GM21367 (cell line): Measurements from ENCODE around the gene UGT1A6.

Experiments used
- ATAC-seq: cut with Tn5 transposase; IDR thresholded peaks from one replicate; pipeline ENCODE4 v1.9.1; 2021; ENCODE audit not compliant: unreplicated experiment

Gene UGT1A6

GRCh38 chr2:233799087-233799665 is 106.5 kb downstream of the UGT1A6 start:
- ATAC-seq = no peak

GRCh38 chr2:233799716-233800115 is 107.0 kb downstream of the UGT1A6 start:
- no peak for ATAC-seq

DNA sequence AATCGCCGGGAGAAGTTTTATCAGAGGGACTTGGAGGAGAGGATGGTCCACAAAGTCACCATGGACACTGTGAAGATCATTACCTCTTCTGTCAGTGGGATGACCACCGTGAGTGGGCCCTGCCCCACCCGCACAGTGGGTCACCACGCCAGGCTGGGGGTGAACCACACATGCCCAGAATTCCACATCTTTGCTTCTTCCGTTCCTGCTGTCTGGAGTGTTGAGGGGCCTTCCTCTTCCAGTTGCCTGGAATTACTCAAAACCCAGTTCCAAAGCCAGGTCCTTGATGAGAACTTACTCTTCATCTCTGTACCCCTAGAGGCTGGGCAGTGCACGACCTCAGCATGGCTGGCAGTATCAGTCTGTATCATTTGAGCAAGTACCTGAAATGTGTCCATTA is 107.5 kb downstream of the UGT1A6 start:
- no peak for ATAC-seq

DNA sequence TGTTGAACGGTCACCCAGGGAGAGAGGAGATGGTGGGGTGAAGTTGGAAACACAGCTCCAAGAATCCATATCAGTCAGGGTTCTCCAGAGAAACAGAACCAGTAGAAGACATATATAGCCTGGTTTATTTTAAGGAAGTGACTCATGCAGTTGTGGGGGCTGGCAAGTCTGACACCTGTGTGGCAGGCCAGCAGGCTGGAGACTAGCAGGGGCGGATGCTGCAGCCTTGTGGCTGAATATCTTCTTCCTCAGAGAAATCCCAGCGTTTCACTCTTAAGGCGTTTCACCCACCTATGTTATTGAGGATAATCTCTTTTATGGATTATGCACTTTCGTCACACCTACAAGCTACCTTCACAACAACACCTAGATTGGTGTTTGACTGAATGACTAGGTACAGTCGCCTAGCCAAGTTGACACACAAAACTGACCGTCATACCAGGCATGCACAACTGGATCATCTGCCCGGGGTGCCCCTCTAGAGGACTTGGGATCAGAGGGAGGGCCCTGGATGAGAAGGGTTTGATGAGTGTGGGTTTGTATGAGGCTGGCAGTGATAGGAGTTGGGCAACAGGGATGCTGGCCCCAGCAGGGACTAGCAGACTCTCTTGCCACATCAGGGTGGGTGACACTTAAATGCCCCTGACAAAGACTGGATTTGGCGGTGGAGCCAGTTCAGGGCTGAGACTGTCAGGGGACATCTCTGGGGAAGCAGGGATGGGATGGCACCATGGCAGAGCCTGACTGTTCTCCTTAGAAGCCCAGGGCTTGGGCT is 108.9 kb downstream of the UGT1A6 start:
- ATAC-seq = no peak

- ATAC-seq = no peak
These were observed 109.6 kb downstream of the UGT1A6 start for GRCh38 chr2:233802132-233802815.

- no peak for ATAC-seq
These were observed 110.7 kb downstream of the UGT1A6 start for GRCh38 chr2:233803292-233803911.

DNA sequence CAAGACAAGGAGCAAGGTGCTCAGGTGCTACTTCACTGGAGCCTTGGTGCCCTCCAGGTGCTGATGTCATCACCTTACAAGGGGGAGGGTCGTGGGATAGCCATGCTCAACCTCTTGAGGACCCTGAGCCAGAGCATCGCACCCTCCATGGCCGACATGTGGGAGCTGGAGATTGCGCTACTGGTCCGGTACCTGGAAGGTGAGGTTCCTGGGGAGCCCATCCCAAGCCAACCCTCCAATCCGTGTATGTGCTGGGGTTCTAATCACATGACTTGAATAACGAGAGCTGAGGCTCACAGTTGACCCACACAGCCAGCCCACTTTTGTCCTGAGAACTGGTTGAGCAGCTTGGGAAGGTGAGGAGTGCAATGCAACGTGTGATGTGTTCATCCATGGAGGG is 111.3 kb downstream of the UGT1A6 start:
- no peak for ATAC-seq

DNA sequence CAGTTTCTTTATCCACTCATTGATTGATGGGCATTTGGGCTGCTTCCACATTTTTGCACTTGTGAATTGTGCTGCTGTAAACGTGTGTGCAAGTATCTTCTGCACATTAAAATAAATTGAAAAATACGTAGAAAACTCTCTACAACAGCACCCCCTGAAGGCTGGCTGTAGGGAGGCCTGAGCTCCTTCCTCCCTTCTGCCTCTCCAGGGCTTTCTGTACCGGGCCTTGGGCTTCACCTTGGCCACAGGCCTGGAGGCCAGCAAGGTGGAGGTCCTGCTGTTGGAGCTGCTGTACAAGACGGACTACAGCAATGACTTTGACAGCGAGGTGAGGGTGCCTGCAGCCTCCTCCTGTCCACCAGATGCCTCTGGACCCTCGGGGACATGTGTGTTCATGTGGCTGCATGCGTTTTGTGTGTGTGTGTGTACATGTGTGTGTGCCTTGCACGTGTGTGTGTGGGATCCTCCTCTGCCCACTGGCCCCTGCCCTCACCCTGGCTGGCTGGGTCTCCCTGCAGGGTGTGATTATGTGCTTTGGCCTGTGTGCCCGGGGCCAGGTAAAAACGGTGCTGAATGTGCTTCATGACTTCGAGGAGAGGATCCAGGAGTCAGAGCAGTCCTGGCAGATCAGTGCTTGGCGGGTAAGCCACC is 114.7 kb downstream of the UGT1A6 start:
- ATAC-seq = no peak

GRCh38 chr2:233807966-233808935 is 115.6 kb downstream of the UGT1A6 start:
- no peak for ATAC-seq

DNA sequence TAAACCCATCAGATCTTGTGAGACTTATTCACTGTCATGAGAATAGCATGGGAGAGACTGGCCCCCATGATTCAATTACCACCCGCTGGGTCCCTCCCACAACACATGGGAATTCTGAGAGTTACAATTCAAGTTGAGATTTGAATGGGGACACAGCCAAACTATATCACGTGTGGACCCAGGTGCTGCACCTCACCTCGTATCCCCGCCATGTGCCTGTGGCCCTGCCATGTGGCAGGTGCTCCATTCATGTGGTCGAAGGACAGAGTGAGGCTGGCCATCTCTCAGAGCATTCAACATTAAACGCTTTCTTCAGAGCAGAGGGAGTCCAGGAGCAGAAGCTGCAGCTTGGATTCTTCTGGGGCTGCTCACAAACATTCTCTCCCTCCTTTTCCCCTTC is 117.7 kb downstream of the UGT1A6 start:
- no peak for ATAC-seq

DNA sequence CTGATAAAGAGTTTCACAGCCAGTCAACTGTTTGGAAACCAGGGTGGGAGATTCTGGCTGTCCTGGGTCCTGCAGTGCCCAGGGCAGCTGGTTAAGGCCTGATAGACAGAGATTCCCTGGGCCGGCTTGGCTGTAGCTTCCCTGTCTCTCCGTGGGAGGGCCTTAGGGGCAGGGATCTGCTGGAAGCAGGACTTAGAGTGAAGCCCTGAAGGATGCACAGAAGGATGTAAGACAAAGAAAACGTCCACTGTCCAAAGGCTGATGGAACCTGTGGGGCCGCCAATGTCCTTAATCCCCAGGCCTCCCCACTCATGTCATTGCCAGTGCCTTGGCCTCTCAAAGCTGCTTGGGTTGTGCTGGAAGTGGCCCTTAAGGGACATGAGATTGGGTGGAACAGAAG is 118.4 kb downstream of the UGT1A6 start:
- ATAC-seq = no peak

DNA sequence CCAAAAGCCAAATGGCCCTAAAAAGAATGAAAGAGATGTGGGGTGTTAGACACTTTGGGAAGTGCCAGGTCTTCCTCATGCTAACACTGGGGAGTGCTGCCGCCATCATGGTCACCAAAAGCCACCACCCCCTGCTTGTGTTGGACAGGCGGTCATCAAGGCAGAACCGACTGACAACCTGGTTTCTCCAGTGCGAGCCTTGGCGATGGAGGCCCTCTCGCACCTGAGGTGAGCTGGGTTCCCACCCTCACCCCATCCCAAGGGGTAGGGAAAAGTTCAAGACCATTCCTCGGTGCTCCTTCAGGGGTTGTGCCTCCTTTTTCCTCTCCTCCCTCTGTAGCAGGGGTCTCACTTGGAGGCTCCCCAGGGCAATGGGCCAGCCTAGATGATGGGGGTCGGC is 119.0 kb downstream of the UGT1A6 start:
- no peak for ATAC-seq

DNA sequence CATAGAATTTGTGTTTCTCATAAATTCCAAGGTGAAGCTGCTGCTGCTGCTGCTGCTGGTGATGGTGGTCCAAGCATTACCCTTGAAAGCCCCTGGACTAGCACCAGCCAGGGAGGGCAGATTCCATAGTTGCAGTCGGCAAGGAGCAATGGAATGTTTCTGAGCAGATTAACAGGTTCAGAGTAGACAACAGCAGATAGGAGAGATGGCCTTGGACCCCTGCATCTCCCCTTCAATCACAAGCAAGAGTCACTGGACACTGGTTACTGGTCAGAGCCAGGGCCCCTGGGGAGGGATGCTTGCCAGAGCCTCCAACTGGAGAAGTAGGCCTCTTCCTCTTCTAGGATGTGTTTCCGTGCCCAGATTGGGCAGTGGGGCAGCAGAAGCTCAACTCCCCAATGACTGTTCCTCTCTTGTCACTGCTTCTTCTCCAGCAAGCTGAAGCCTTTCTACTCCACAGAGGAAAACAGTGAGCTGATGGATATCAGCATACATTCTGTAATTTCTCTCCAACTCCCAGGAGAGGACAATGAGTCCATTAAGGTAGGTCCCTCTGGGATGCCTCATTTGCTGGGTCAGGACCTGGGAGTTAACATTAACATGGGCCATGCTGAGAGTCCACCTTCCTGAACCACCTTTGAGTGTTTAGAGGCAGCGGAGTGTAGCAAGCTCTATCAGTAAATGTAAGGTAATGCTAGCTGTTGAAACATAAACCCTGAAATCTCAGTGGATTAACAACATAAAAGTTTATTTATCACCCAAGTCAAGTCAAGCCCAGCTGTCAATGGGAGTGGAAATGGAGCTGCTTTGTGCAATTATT is 120.8 kb downstream of the UGT1A6 start:
- no peak for ATAC-seq

DNA sequence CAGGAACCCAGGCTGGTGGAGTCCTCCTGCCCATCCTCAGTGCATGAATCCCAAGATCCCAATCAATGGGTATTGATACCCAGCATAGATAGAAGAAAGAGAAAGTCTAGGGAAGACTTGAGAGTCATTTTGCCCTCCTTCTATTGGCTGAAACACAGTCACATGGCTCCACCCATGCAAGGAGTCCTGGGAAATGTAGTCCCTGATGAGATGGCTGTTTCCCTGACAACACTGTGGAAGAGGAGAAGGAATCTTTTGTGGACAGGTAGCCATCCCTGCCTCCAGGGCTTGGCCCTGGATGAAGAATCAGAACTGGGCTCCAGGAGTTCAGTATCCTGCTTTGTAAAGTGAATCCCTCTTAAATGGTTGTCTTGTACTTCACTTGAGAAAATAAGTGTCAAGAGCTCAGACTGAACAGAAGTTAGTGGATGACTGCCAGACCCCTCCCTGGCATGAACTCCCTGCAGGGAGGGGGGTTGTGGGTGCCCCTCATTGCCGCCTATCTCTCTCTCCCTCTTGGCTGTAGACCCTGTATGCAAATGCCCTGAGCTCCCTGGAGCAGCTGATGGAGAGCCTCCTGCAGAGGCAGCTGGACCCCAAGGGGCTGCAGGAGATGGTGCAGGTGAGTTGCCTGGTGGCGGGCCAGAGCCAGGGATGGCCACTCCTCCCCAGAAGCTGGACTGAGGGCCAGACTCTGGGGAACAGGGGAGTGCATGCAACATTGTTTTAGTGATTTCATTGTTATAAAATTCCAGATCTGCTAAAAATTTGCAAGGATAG is 121.6 kb downstream of the UGT1A6 start:
- ATAC-seq = no peak

DNA sequence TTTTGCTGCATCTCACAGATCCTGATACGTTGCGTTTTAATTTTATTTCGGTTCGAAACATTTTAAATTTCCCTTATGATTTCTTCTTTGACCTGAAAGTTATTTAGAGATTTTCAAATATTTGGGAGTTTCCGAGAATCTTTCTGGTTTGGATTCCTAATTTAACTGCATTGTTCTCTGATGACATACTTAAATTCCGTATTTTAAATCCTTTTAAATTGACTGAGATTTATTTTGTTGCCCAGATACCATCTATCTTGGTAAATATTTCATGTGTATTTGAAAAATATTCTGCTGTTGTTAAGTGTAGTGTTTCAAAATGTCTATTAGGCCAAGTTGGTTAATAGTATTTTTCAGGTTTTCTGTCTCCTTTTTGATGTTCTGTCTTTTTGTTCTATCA is 123.2 kb downstream of the UGT1A6 start:
- ATAC-seq = no peak

DNA sequence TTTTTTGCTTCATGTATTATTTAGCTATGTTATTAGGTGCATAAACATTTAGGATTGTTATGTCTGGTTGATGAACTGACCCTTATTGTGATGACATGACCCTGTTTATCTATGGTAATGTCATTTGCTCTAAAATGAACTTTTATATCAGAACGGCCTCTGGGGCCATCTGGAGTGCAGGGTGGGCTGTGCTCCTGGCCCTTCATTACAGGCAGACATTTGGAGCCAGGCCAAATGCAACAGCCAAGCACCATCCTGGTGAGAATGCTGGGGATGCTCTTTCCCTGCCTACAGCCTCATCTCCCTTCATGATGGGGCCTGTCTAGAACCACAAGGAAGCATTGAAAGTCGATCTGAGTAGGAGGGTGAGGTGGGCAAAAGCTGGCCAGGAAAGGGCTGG is 123.6 kb downstream of the UGT1A6 start:
- ATAC-seq = no peak

DNA sequence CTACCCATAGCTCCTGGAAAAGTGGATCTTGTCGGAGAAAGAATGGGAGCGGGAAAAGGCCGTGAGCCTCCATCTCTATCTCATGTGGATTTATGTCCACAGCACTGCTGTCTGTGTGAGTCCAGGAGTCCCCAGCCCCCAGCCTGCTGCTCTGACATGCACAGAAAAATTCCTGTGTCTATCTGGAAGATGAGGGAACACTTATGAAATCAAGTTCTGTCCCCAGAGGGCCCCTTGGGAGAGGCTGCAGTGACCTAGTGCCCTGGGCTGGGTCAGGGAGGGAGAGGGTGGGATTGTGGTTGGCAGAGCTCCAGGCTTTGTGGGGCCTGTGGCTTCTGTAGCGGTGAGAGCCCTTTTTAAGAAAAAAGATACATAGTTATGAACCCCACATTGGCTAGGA is 124.1 kb downstream of the UGT1A6 start:
- no peak for ATAC-seq

GRCh38 chr2:233817361-233817911 is 124.7 kb downstream of the UGT1A6 start:
- ATAC-seq = no peak
